ENCODE data around the gene PSENEN.

DNA sequence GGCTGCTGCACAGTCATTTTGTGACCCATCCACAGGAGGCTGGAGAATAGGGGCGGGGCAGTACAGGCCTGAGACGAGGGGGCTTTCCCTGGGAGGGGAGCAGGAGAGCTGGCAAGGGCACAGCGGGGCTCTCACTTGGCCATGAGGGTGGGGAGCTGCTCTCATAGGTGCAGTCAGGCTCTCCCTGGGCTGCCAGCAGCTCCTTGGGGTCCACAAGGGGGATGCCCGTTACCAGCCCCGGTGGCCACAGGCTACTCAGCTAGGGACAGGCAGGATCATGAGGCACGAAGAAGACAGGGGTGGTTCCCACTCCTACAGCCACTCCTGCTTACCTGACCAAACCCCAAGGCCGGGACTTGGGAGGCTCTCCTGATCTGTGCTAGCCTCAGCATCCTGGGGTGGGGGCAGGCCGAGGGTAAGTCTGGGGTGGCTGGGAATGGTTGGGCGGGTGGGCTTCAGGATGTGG is 46.4 kb downstream of the PSENEN start:
- TF ChIP-seq, protein P1, sequence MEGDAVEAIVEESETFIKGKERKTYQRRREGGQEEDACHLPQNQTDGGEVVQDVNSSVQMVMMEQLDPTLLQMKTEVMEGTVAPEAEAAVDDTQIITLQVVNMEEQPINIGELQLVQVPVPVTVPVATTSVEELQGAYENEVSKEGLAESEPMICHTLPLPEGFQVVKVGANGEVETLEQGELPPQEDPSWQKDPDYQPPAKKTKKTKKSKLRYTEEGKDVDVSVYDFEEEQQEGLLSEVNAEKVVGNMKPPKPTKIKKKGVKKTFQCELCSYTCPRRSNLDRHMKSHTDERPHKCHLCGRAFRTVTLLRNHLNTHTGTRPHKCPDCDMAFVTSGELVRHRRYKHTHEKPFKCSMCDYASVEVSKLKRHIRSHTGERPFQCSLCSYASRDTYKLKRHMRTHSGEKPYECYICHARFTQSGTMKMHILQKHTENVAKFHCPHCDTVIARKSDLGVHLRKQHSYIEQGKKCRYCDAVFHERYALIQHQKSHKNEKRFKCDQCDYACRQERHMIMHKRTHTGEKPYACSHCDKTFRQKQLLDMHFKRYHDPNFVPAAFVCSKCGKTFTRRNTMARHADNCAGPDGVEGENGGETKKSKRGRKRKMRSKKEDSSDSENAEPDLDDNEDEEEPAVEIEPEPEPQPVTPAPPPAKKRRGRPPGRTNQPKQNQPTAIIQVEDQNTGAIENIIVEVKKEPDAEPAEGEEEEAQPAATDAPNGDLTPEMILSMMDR (IDR thresholded peaks at IDR 0.05) = no peak
- TF ChIP-seq POLR2A (IDR thresholded peaks at IDR 0.05) = no peak

All from right lobe of liver (tissue), 4 donors.